Neural progenitor cell (in vitro differentiated cells): ENCODE measurements around the gene TRIM44.
"Not testable (repeated sequence)": the region's sequence is repeated elsewhere in the genome, so short reads cannot be mapped to it uniquely, and the experiment has no call there.

ENCODE experiments used
- CTCF ChIP-seq: fragments of 200-600 bp; sonication (generic); IDR thresholded peaks from 2 replicates; pipeline ENCODE4 v1.5.1; 2017; ENCODE audit warnings: antibody characterized with exemption, mild to moderate bottlenecking
- EZH2 ChIP-seq: fragments of 200-600 bp; sonication (generic); IDR thresholded peaks from 2 replicates; pipeline ENCODE4 v1.6.1; 2017; ENCODE audit warnings: antibody characterized with exemption, mild to moderate bottlenecking, moderate library complexity
- EZH2phosphoT487 ChIP-seq: fragments of 200-600 bp; sonication (generic); IDR thresholded peaks from 2 replicates; pipeline ENCODE4 v1.6.1; 2017; ENCODE audit warnings: antibody characterized with exemption

GRCh38 chr11:35668350-35668749 lies 5.8 kb downstream of the TRIM44 start:
- not testable (repeated sequence) for TF ChIP-seq CTCF, EZH2phosphoT487, EZH2
